ENCODE measurements around the gene CYP26C1. TPM values are rescaled to one million over a fixed set of nuclear protein-coding genes. Genes with fewer than 3 reads are reported as not detected.

Gene CYP26C1
- total and polyA plus RNA-seq, 2 of the 13 experiments (the other 11 are each of a cell fraction or from before 2014, with no cell fraction given): 0.02 TPM; not detected in 1

- TF ChIP-seq AHDC1 (CRISPR knock-in tag; IDR thresholded peaks at IDR 0.05; ENCODE audit: borderline replicate concordance): peak; percentile 46; the same call in 1 of the 2 replicates
- TF ChIP-seq REST (IDR thresholded peaks at IDR 0.05; ENCODE audit: borderline replicate concordance in 1 of 2, low read depth in 1 of 2, low read length in 2 of 2): peak in 1 of 2 experiments; percentile 83; a peak in 2 of 4 replicates
- TF ChIP-seq ZNF326 (CRISPR knock-in tag; IDR thresholded peaks at IDR 0.05; ENCODE audit: borderline replicate concordance): no peak
- no peak for TF ChIP-seq MAZ (IDR thresholded peaks at IDR 0.05; ENCODE audit: borderline replicate concordance, low read depth, low read length)
- TF ChIP-seq MAZ (CRISPR knock-in tag; IDR thresholded peaks at IDR 0.05; ENCODE audit: low read depth): no peak
- TF ChIP-seq TFAP4 (IDR thresholded peaks at IDR 0.05; ENCODE audit: borderline replicate concordance, low read depth): peak; percentile 35; the same call in 1 of the 2 replicates
- no peak for TF ChIP-seq SCMH1 (CRISPR knock-in tag; IDR thresholded peaks at IDR 0.05; ENCODE audit: borderline replicate concordance)
- TF ChIP-seq ZNF20 (CRISPR knock-in tag; IDR thresholded peaks at IDR 0.05): no peak
- TF ChIP-seq SATB2 (CRISPR knock-in tag; IDR thresholded peaks at IDR 0.05): no peak
- 0 out of 2 replicates have a peak, but pooled peaks have one; percentile 49 for TF ChIP-seq ZNF292 (CRISPR knock-in tag; IDR thresholded peaks at IDR 0.05; ENCODE audit: borderline replicate concordance, low read depth)
- TF ChIP-seq ZEB1 (IDR thresholded peaks at IDR 0.05; ENCODE audit: insufficient replicate concordance, low read depth): no peak
- no peak for TF ChIP-seq TSC22D2 (CRISPR knock-in tag; IDR thresholded peaks at IDR 0.05; ENCODE audit: borderline replicate concordance)
- no peak for TF ChIP-seq ZNF549 (CRISPR knock-in tag; IDR thresholded peaks at IDR 0.05)
- no peak for TF ChIP-seq ZNF543 (CRISPR knock-in tag; IDR thresholded peaks at IDR 0.05)
- TF ChIP-seq GMEB2 (CRISPR knock-in tag; IDR thresholded peaks at IDR 0.05; ENCODE audit: low read depth): no peak
- TF ChIP-seq ZNF550 (CRISPR knock-in tag; IDR thresholded peaks at IDR 0.05; ENCODE audit: borderline replicate concordance): no peak
- TF ChIP-seq DDIT3 (CRISPR knock-in tag; IDR thresholded peaks at IDR 0.05): no peak
Observed at GRCh38 chr10:93071674-93072224, 11.2 kb downstream of the CYP26C1 start (continued).
